Measurements from ENCODE around the gene HNMT. TPM values are rescaled to one million over a fixed set of nuclear protein-coding genes. Genes with fewer than 3 reads are reported as not detected.
A peak's percentile ranks its signal among the peaks of the same experiment; 100 is the strongest.
"Not testable (repeated sequence)": the region's sequence is repeated elsewhere in the genome, so short reads cannot be mapped to it uniquely, and the experiment has no call there.

Gene HNMT
- total RNA-seq, 1 donor from 2014 or later = 103 TPM

- peak; percentile 88 for DNase-seq (ENCODE audit: low read depth)
Observed at GRCh38 chr2:137975280-137976271, 11.3 kb downstream of the HNMT start.

DNA sequence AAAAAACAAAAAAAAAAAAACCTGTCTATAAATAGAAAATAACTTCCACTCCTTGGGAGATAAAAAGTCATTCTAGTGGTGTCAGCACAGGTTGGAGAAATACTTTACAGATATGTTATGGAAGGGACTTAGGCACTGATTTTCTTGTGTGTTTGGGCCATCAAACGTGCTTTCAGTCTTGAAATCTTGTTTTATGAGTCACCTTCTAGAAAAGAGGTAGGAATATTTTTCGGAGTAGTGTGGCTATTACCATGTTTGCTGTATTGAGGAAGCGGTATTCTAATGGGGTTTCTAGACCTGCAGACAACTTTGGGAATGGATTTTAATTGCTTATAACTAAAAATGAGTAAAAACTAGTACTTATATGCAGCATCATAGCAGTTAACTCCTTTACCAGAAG is 12.0 kb downstream of the HNMT start:
- DNase-seq (ENCODE audit: low read depth) = peak; percentile 55

- DNase-seq (ENCODE audit: low read depth) = no peak
Observed at GRCh38 chr2:137977790-137978189, 13.5 kb downstream of the HNMT start.

GRCh38 chr2:137980459-137980858 is 16.2 kb downstream of the HNMT start:
- DNase-seq (ENCODE audit: low read depth) = no peak

GRCh38 chr2:137981112-137981656 is 16.9 kb downstream of the HNMT start:
- DNase-seq (ENCODE audit: low read depth) = no peak

DNA sequence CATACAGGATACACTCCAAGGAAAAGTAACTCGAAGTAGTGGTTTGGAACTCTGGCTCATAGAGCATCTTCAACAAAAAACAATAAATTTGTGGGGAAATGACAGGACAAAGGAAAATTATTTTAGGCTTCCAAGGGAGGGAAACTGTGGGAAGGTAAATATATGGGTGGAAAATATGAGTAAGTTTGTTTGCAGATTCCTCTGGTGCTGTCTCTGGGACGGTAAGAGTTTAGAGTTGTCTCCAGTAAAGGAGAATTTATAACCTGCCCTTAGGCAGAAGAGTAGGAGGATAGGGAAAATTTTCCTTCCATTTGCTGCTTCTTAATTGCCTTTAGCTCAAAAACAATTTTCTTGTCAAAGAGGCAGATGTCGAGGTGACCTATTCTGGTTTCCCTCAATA is 19.3 kb downstream of the HNMT start:
- no peak for DNase-seq (ENCODE audit: low read depth)

DNA sequence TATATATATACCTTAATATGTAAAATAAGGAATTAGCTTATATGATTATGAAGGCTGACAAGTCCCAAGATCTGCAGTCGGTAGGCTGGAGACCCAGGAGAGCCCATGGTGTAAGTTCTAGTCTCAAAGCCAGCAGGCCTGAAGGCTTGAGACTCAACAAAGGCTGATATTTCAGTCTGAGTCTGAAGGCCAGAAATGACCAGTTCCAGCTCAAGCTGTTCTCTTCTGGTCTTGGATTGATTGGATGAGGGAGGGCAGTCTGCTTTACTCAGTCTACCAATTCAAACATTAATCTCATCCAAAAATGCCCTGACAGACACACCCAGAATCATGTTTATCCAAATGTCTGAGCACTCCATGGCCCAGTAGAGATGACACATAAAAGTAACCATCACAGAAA is 22.0 kb downstream of the HNMT start:
- DNase-seq (ENCODE audit: low read depth) = no peak

DNA sequence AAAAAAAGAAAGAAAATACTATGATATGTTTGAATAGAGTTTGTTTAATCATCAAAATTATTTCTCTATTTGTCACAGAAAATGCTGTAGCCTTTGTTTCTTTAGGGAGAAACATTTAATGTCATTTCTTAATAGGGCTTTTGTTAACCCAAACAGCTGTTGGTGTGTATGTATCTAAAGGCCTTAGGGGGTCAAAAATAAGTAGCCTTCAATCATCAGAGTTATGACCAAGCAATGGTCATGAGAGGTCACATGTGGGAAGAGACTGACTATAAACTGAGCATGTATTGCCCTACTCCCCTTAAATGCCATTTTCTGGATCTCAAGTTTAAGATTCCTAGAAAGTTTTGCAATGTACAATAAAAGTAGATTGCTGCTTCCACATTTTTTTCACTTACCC is 22.7 kb downstream of the HNMT start:
- DNase-seq (ENCODE audit: low read depth) = no peak

DNA sequence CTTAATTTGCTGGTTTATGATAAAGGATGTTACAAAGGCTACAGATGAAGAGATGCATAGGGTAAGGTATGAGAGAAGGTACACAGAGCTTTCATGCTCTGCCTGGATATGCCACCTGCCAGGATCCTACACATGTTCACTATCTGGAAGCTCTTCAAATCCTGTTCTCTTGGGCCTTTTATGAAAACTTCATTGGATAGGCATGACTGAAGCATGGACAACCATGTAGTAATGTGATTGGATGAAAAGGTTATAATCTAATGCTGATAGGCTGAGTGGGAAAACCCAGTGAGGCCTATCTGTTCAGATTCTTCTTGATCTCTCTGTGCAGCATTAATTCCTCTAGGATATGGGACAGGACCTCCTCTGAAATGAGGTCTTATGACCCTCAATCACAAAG is 26.8 kb downstream of the HNMT start:
- DNase-seq (ENCODE audit: low read depth) = no peak

GRCh38 chr2:137992039-137992646 is 27.9 kb downstream of the HNMT start:
- DNase-seq (ENCODE audit: low read depth) = no peak

- not testable (repeated sequence) for DNase-seq (ENCODE audit: low read depth)
Observed at GRCh38 chr2:137993715-137994476, 29.6 kb downstream of the HNMT start.

DNA sequence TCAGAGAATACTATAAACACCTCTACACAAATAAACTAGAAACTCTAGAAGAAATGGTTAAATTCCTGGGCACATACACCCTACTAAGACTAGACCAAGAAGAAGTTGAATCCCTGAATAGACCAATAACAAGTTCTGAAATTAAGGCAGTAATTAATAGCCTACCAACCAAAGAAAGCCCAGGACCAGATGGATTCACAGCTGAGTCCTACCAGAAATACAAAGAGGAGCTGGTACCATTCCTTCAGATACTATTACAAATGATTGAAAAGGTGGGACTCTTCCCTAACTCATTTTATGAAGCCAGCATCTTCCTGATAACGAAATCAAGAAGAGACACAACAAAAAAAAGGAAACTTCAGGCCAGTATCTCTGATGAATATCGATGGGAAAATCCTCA is 31.1 kb downstream of the HNMT start:
- not testable (repeated sequence) for DNase-seq (ENCODE audit: low read depth)

DNA sequence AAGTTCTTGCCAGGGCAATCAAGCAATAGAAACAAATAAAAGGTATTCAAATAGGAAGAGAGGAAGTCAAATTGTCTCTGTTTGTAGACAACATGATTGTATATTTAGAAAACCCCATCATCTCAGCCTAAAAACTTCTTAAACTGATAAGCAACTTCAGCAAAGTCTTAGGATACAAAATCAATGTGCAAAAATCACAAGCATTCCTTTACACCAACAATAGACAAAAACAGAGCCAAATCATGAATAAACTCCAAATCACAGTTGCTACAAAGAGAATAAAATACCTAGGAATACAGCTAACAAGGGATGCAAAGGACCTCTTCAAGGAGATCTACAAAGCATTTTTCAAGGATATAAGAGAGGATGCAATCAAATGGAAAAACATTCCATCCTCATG is 31.9 kb downstream of the HNMT start:
- DNase-seq (ENCODE audit: low read depth) = not testable (repeated sequence)

- DNase-seq (ENCODE audit: low read depth) = no peak
Observed at GRCh38 chr2:137997733-137998132, 33.5 kb downstream of the HNMT start.

DNA sequence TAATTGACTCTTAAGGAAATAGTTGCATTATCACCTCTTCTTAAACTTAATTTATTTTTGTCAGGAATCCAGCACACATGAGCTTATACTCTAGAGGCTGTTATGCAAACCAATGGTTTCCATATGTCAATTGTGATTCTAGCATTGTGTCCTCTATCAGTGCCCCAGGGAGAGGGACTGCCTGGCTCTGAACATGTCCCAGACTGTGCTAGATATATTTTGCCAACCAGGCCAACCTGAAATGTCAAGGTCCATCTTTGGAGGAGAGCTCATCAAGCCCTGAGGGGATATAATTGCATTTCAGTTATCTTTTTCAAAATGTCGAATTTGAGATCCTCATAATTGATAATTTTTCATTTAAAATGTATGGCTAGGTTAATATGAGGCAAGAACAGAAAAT is 34.2 kb downstream of the HNMT start:
- DNase-seq (ENCODE audit: low read depth) = no peak

DNA sequence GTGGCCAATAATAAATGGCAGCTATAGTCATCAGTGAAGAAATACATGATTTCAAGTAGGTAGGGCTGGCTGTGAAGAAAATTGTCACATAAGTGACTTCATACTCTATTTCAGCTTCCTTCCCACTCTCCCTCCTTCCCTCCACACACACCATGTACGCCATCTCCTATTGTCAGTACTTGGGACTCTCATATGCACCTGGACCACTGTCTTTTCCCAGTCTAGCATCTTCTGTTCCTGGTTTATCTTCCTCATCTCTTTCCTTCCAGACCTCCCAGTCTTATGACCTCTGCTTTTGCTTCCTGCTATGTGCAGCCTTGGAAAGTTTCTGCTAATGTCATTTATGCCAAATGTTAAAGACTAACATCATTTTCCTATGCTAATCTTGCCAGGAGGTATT is 35.0 kb downstream of the HNMT start:
- no peak for DNase-seq (ENCODE audit: low read depth)

- no peak for DNase-seq (ENCODE audit: low read depth)
Observed at GRCh38 chr2:138000009-138000408, 35.7 kb downstream of the HNMT start.

DNA sequence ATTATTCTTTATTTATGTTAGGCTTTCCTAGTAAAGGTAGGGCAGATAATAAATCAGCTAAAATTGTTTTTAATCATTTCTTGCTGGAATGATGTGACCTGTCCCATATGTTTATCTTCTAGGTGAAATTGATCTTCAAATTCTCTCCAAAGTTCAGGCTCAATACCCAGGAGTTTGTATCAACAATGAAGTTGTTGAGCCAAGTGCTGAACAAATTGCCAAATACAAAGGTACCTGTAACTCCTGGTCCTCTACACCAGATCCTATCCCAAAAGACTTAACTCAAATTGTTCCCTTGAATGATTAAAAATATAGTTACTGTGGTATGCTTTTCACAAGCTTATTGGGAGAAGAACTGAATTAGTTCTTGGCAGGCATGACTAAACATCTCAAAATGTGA is 36.5 kb downstream of the HNMT start:
- DNase-seq (ENCODE audit: low read depth) = no peak

DNA sequence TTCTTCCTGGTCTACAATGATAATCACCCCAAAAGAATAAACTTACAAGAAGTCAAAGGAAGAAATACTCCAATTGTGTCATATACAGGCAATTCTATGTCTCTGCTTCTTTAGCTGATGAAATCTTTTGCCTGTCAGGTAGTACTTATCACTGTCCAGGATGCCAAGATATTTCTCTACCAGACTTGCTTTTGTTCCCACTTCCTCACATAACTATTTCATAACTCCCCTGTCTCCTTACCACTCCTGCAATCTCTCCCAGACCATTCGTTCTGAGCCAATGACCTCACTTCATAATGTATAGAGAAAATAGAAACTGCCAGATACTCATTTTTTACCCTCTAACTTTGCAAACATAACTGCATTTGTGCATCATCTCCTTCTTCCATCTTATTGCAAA is 39.1 kb downstream of the HNMT start:
- no peak for DNase-seq (ENCODE audit: low read depth)

- no peak for DNase-seq (ENCODE audit: low read depth)
Observed at GRCh38 chr2:138007431-138007830, 43.2 kb downstream of the HNMT start.

GRCh38 chr2:138009622-138010021 is 45.3 kb downstream of the HNMT start:
- DNase-seq (ENCODE audit: low read depth) = no peak

DNA sequence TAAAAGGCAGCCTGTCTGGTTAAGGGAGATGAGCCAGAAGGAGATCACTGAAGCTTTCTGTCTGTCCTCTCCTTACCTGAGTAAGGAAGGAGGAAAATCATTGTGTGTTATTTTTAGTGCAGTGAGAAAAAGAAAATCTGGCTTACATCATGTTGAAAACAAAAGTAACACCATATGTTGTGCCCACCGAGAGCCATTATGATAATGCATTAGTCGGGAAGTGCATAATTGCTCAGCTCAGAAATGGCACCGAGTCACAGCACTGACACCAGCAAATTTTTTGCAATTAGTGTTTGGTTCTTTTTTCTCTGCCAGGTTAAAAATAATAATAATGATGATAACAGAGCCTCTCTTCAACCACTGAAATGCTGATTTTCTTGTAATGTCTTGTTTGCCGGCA is 46.6 kb downstream of the HNMT start:
- no peak for DNase-seq (ENCODE audit: low read depth)

Measured in renal cortical epithelial cell (primary cell).